ENCODE data around the gene PIN1.
"Not testable (repeated sequence)": the region's sequence is repeated elsewhere in the genome, so short reads cannot be mapped to it uniquely, and the experiment has no call there.

Gene PIN1

GRCh38 chr19:9834726-9835506, at the start of gene PIN1:
TSS of gene PIN1 (plus strand) at chr19:9835318. CDS start at chr19:9835345, 27 bp downstream.
- peak; percentile 97 to 99 (median 99) for DNase-seq

GRCh38 chr19:9785367-9786331, 49.5 kb upstream of the PIN1 start:
- DNase-seq = peak; percentile 95 to 99 (median 98)

DNA sequence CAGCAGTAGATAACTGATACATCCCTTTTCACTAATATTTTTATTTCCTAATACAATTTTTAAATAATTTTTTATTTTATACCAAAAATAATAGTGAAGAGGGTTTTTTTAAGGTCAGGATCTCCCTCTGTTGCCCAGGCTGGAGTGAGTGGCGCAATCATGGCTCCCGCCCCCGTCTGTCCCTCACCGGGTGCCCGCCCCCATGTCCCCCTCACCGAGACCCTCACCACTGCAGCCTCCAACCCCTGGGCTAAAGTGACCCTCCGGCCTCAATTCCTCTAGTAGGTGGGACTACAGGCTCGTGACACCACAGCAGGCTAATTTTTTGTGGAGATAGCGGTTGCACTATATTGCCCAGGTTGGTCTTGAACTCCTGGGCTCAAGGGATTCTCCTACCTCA, 48.8 kb upstream of the PIN1 start:
- DNase-seq = no peak

DNA sequence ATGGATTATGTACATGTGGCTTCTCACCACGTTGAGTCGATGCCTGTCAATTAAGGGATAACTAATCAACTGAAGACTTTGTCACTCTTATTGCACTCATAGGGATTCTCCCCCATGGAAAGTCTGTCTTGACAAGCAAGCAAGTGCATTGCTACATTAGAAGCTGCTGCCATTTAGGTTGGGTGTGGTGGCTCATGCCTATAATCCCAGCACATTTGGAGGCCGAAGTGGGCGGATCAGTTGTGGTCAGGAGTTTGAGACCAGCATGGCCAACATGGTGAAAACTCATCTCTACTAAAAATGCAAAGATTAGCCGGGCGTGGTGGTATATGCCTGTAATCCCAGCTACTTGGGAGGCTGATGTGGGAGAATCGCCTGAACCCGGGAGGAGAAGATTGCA, 48.3 kb upstream of the PIN1 start:
- DNase-seq = no peak

DNA sequence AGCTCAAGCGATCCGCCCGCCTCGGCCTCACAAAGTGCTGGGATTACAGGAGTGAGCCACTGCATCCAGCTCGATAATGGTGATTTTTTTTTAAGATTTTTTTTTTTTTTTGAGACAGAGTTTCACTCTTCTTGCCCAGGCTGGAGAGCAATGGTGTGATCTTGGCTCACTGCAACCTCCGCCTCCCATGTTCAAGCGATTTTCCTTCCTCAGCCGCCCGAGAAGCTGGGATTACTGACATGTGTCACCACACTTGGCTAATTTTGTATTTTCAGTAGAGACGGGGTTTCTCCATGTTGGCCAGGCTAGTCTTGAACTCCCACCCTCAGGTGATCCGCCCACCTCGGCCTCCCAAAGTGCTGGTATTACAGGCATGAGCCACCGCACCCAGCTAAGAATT, 46.5 kb upstream of the PIN1 start:
- DNase-seq = not testable (repeated sequence)

DNA sequence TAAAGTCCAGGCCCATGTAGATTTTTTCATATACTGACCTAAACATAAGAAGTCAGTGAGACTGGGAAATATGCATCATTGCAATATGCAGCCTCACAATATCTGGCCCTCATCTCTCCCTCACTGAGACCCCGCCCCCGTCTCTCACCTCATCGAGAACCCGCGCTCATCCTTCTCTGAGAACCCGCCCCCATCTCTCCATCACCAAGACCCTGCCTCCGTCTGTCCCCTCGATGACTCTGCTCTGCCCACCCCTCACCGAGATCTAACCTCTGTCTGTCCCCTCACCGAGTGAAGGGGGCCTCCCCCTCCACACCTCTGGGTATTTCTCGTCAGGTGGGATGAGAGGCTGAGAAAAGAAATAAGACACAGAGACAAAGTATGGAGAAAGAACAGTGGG, 46.1 kb upstream of the PIN1 start:
- no peak for DNase-seq

GRCh38 chr19:9789579-9789978, 45.5 kb upstream of the PIN1 start:
- DNase-seq = not testable (repeated sequence)

DNA sequence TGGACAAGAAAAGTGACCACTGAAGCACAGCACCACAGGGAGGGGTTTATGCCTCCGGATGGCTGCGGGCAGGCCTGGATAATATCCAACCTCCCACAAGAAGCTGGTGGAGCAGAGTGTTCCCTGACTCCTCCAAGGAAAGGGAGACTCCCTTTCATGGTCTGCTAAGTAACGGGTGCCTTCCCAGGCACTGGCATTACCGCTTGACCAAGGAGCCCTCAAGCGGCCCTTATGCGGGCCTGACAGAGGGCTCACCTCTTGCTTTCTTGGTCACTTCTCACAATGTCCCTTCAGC, 44.1 kb upstream of the PIN1 start:
- DNase-seq = not testable (repeated sequence)

DNA sequence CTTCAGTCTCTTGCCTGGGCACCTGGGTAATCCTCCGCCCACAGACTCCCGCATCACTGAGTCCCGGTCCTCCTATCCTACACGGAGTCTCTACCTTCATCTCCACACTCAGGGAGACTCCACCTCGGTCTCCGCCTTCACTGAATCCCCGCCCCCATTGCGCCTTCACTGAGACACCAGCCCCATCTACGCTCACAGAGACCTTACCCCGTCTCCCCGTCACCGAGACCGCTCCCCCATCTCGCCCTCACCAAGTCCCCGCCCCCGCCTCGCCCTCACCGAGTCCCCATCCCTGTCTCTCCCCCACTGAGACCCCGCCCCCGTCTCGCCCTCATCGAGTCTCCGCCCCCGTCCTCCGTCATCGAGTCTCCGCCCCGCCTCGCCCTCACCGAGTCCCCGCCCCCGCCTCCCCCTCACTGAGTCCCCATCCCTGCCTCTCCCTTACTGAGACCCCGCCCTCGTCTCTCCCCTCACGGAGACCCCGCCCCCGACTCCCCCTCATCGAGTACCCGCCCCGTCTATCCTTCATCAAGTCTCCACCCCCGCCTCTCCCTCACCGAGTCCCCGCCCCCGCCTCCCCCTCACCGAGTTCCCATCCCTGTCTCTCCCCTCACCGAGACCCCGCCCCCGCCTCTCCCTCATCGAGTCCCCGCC, 43.4 kb upstream of the PIN1 start:
- DNase-seq = peak; percentile 93 to 100 (median 97)

- DNase-seq = peak; percentile 93 to 99 (median 98)
Observed at GRCh38 chr19:9792206-9793070, 42.7 kb upstream of the PIN1 start.

DNA sequence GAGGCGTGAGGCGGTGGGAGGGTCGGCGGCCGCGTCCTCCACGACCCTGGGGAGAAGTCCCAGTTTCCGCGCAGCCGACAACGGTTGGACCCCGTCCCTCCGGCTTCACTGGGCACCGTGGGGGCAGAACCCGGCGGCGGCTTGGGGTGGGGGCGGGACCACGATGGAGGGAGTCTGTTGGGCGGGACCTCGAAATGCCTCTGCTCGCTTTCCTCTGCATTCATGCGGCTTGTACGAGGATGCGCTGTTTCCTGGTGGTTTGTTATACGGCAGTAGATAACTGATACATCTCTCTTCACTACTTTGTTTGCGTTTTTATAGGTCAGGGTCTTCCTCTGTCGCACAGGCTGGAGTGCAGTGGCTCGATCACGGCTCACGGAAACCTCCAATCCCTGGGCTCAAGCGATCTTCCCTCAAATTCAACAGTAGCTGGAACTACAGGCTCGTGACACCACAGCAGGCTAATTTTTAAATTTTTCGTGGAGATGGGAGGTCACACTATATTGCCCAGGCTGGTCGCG, 42.0 kb upstream of the PIN1 start:
- peak in 3 of 6 experiments; percentile 42 to 69 (median 69) for DNase-seq

GRCh38 chr19:9796113-9796773, 38.9 kb upstream of the PIN1 start:
- DNase-seq = peak; percentile 66 to 89 (median 84)

DNA sequence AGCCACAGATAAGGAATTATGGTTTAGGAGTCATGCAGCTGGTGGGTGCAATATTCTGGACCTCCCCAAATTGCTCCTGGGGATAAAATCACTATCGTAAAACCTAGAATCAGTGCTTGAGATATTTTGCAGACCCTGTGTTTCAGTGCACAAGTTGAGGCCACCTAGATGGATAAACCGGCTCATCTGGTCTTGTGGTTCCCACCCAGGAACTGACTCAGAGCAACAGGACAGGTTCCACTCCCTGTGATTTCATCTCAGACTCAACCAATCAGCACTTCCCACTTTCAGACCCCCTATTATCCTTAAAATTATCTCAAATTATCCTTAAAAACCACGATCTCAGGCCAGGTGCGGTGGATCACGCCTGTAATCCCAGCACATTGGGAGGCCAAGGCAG, 37.2 kb upstream of the PIN1 start:
- no peak for DNase-seq

DNA sequence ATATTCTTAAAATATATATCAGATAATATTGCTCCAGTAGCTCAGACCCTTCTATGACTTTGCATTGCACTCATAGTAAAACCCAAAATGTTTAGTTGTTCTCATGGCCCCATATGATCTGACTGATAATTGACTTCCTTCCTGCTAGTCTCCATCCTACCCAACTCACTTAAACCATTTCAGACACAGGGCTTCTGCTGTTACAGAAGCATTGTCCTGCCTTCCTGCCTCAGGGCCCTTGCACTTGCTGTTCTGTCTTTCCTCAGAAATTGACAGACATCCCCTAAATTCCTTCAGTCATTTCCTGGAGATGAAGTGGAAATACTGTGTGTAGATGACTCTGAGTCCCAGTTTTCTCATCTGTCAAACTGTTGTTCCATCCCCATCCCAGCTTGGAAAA, 36.0 kb upstream of the PIN1 start:
- DNase-seq = no peak

- DNase-seq = no peak
Observed at GRCh38 chr19:9801976-9802375, 33.1 kb upstream of the PIN1 start.

DNA sequence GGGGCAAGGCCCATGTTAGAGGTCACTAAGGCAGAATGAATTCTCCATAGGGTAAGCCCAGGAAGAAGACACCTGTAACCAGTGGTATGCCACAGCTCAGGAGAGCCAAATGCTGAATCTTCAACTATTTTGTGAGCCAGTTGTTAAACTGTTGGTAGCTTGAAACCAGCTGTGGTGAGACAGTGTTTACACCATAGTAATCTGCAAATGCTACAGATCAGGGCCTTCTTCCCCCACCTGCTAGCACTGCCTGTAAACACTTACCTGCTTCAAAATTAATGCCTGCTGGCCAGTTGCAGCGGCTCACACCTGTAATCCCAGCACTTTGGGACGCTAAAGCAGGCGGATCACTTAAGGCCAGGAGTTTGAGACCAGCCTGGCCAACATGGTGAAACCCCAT, 28.3 kb upstream of the PIN1 start:
- no peak for DNase-seq

- peak in 5 of 6 experiments; percentile 10 to 68 (median 58) for DNase-seq
Observed at GRCh38 chr19:9808855-9809824, 26.0 kb upstream of the PIN1 start.

- DNase-seq = no peak
Observed at GRCh38 chr19:9811139-9811538, 24.0 kb upstream of the PIN1 start.

DNA sequence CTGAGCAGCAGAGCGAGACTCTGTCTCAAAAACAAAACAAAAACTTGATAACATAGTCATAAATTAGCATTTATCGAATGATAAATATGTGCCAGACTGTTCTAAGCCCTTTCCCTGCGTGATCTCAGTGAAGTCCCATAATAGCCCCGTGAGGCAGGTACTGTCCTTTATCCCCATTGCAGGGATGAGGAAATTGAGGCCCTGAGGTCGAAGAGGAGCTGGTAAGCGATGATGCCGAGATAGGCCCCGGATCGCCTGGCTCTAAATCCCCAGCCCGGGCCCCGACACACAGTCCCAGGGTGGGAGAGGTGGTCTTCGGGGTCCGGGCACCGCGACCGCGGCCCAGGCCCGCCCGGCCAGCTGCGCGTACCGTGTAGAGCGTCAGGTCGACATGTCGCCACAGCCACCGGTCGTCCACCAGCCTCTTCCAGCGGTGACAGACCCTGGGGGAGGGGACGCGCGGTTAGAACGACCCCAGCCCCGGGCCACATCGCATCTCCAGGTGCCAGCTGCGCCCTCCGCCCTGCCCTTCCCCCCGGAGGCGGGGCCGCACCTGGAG, 16.9 kb upstream of the PIN1 start:
- DNase-seq = no peak

Data from stimulated activated naive CD4-positive, alpha-beta T cell (primary cell).